ENCODE results near the gene PTPRG. TPM values are rescaled to one million over a fixed set of nuclear protein-coding genes. Genes with fewer than 3 reads are reported as not detected.

Gene PTPRG
- total RNA-seq, 2 experiments from 2014 or later, result 0.03 to 0.05 TPM

- CTCF ChIA-PET, result no interaction called here
- Histone ChIP-seq H3K36me3 (ENCODE audit: insufficient read depth, low read length) (no peaks in the 10 kb centered on the region), H3K4me1 (ENCODE audit: insufficient read depth, low read length) (no peaks in the 10 kb centered on the region), H3K9me3 (ENCODE audit: control insufficient read depth in 1 of 2, insufficient read depth in 1 of 2, low read length in 2 of 2) (peaks cover 0 to 4% of the 10 kb centered on the region in 2 experiments), H3K27ac (ENCODE audit: low read depth in 1 of 2, low read length in 2 of 2) (no peak overlapping the region), H3K4me3 (ENCODE audit: low read length) (no peak overlapping the region), H3K27me3 (ENCODE audit: control insufficient read depth in 1 of 2, insufficient read depth in 2 of 2, low read length in 2 of 2) (no peaks in the 10 kb centered on the region)
- no peak overlapping the region for H3K4me3 Mint-ChIP-seq
- no peaks in the 10 kb centered on the region for H3K36me3 Mint-ChIP-seq (ENCODE audit: low read depth)
- ATAC-seq (ENCODE audit: poor library complexity) (no peak), DNase-seq (no peak)
- no peak for TF ChIP-seq CTCF (IDR thresholded peaks at IDR 0.05)
- no peak overlapping the region for H3K27ac Mint-ChIP-seq
- H3K9me3 Mint-ChIP-seq, result peaks cover 2% of the 10 kb centered on the region
- POLR2A ChIA-PET, result no interaction called here
- H3K4me1 Mint-ChIP-seq (ENCODE audit: low read depth), result no peaks in the 10 kb centered on the region
- H3K27me3 Mint-ChIP-seq, result no peaks in the 10 kb centered on the region
- intact Hi-C loops (cut with DNase I, micrococcal nuclease), result no loop called here
Measured at GRCh38 chr3:61910732-61911131, 349.4 kb downstream of the PTPRG start.

GRCh38 chr3:61912158-61912557 is 350.8 kb downstream of the PTPRG start:
- TF ChIP-seq CTCF (IDR thresholded peaks at IDR 0.05), result no peak
- H3K36me3 Mint-ChIP-seq (ENCODE audit: low read depth), result no peaks in the 10 kb centered on the region
- H3K27me3 ChIP-seq (ENCODE audit: control insufficient read depth in 1 of 2, insufficient read depth in 2 of 2, low read length in 2 of 2), result no peaks in the 10 kb centered on the region

GRCh38 chr3:61913701-61914100 is 352.3 kb downstream of the PTPRG start:
- Histone ChIP-seq H3K4me3 (ENCODE audit: low read length) (no peak overlapping the region), H3K27ac (ENCODE audit: low read depth in 1 of 2, low read length in 2 of 2) (no peak overlapping the region), H3K27me3 (ENCODE audit: control insufficient read depth in 1 of 2, insufficient read depth in 2 of 2, low read length in 2 of 2) (no peaks in the 10 kb centered on the region), H3K36me3 (ENCODE audit: insufficient read depth, low read length) (no peaks in the 10 kb centered on the region), H3K4me1 (ENCODE audit: insufficient read depth, low read length) (no peaks in the 10 kb centered on the region), H3K9me3 (ENCODE audit: control insufficient read depth in 1 of 2, insufficient read depth in 1 of 2, low read length in 2 of 2) (peaks cover 0 to 7% of the 10 kb centered on the region in 2 experiments)
- Mint-ChIP-seq H3K4me3 (no peak overlapping the region), H3K4me1 (ENCODE audit: low read depth) (no peaks in the 10 kb centered on the region), H3K36me3 (ENCODE audit: low read depth) (no peaks in the 10 kb centered on the region), H3K27me3 (no peaks in the 10 kb centered on the region), H3K9me3 (peaks cover 2% of the 10 kb centered on the region), H3K27ac (no peak overlapping the region)
- no peak for ATAC-seq (ENCODE audit: poor library complexity)
- ChIA-PET POLR2A (no interaction called here), CTCF (no interaction called here)
- DNase-seq, result no peak
- intact Hi-C loops (cut with DNase I, micrococcal nuclease), result no loop called here
- TF ChIP-seq CTCF (IDR thresholded peaks at IDR 0.05), result no peak

More at GRCh38 chr3:61912158-61912557, 350.8 kb downstream of the PTPRG start:
- POLR2A ChIA-PET, result no interaction called here
- DNase-seq (no peak), ATAC-seq (ENCODE audit: poor library complexity) (no peak)
- no peaks in the 10 kb centered on the region for H3K4me1 Mint-ChIP-seq (ENCODE audit: low read depth)
- no peaks in the 10 kb centered on the region for H3K4me1 ChIP-seq (ENCODE audit: insufficient read depth, low read length)
- H3K4me3 ChIP-seq (ENCODE audit: low read length), result no peak overlapping the region
- H3K27ac ChIP-seq (ENCODE audit: low read depth in 1 of 2, low read length in 2 of 2), result no peak overlapping the region
- peaks cover 2% of the 10 kb centered on the region for H3K9me3 Mint-ChIP-seq
- intact Hi-C loops (cut with DNase I, micrococcal nuclease), result no loop called here
- no peak overlapping the region for H3K4me3 Mint-ChIP-seq
- no peaks in the 10 kb centered on the region for H3K27me3 Mint-ChIP-seq
- H3K9me3 ChIP-seq (ENCODE audit: control insufficient read depth in 1 of 2, insufficient read depth in 1 of 2, low read length in 2 of 2), result peaks cover 0 to 4% of the 10 kb centered on the region in 2 experiments
- CTCF ChIA-PET, result no interaction called here
- H3K27ac Mint-ChIP-seq, result no peak overlapping the region
- no peaks in the 10 kb centered on the region for H3K36me3 ChIP-seq (ENCODE audit: insufficient read depth, low read length)

All from CD4-positive, alpha-beta T cell (primary cell).